ENCODE results near the gene PCBP2.

GRCh38 chr12:53430116-53430515, 21.8 kb upstream of the PCBP2 start:
- TF ChIP-seq CTCF (IDR thresholded peaks at IDR 0.05) (no peak), POLR2A (IDR thresholded peaks at IDR 0.05) (no peak), POLR2AphosphoS5 (IDR thresholded peaks at IDR 0.05) (no peak), EP300 (IDR thresholded peaks at IDR 0.05) (no peak)

All from gastroesophageal sphincter (tissue), 3 donors.